HG03097 (cell line): ENCODE data around the gene OR2V2.
A peak's percentile ranks its signal among the peaks of the same experiment; 100 is the strongest.
"Not testable (repeated sequence)": the region's sequence is repeated elsewhere in the genome, so short reads cannot be mapped to it uniquely, and the experiment has no call there.

Experiments
- ATAC-seq: cut with Tn5 transposase; IDR thresholded peaks from one replicate; pipeline ENCODE4 v1.9.1; 2021; ENCODE audit not compliant: unreplicated experiment, low FRiP score

The OR2V2 gene

DNA sequence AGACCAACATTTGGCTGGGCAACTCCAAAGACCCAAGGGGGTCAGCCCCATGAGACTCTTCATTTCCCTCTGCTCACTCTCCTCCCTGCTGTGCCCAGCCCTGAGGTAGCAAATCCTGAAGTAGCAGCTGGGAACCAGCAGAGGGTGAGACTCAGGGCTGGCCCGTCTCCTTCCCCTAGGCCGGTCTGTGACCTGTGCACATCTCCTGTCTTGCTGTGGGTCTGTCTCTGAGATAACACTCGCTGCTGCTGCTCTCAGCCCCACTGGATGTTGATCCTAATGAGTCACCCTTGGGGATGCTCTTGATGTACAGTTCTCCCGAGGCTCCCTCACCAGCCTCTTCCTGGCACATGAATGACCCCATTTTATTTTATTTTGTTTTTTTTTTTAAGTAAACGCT is 9.1 kb upstream of the OR2V2 start:
- ATAC-seq, result no peak

DNA sequence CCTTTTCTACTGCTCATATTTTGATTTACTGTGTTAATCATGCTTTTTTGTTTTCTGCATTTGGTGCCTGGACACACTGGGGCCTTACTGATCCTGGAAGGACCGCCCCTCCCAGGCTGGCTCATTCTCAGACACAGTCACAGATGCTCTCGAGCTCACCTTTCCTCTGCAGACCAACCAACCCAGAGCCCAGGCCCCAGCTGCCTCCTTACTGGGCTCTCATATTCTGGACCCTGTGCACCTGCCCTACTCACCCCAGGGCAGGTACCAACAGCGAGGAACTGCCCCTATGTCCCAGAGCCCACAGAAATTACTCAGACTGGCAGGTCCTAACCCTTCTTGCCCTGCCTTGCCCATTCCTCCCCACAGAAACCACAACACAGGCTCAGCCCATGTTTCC is 6.6 kb upstream of the OR2V2 start:
- no peak for ATAC-seq

DNA sequence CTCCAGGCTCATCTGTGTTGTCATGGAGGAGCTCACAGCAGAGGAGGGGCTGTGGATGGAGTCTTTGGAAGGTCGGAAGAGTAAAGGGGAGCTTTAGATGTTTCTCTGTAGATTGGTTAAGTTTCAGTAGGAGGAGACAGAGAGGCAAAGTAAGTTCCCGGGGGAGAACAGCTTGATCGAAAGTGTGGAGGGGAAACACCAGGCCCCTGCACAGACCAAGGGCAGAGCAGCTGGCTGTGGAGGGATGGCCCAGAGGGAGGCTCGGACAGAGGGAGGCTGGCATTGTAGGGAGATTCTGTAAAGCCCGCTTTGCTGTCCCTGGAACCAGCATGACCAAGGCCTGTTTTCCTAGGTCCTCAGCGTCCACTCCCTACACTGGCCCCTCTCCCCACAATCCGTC is 5.3 kb upstream of the OR2V2 start:
- no peak for ATAC-seq

DNA sequence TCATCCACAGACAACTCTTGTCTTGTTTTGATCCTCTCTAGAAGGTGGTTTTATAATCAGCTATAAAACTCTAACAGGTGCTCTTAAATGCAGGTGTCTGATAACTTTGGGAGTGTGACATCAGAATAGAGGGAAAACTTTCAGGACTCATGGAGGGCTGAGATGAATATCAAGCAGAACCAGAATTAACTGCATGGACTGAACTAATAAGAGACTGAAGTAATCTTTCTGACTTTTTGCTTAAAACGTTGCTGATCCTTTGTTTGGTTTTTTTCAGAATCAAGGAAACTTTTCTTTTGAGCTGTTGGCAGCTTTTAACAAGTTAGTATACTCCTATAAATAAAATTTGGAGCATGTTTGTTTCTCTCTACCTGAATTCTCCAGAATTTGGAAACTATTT is 2.3 kb upstream of the OR2V2 start:
- ATAC-seq, result no peak

DNA sequence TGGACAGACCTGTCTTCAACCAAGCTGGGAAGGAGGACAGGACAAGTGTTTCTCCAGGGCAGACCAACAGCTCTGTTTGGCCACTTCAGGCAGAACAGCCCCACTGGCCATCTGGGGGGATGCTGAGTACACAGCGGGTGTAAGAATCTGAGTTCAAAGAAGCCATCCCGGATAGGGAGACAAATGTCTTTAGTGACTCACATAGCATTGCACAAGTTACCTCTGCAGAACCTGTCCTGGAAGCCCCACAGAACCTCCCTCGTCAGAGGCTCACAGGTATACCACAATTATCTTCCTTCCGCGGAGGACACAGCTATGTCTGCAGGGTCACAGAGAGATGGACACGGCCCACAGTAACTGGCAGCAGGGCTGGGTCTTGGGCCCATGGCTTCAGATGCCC is 2.0 kb downstream of the OR2V2 start:
- no peak for ATAC-seq

DNA sequence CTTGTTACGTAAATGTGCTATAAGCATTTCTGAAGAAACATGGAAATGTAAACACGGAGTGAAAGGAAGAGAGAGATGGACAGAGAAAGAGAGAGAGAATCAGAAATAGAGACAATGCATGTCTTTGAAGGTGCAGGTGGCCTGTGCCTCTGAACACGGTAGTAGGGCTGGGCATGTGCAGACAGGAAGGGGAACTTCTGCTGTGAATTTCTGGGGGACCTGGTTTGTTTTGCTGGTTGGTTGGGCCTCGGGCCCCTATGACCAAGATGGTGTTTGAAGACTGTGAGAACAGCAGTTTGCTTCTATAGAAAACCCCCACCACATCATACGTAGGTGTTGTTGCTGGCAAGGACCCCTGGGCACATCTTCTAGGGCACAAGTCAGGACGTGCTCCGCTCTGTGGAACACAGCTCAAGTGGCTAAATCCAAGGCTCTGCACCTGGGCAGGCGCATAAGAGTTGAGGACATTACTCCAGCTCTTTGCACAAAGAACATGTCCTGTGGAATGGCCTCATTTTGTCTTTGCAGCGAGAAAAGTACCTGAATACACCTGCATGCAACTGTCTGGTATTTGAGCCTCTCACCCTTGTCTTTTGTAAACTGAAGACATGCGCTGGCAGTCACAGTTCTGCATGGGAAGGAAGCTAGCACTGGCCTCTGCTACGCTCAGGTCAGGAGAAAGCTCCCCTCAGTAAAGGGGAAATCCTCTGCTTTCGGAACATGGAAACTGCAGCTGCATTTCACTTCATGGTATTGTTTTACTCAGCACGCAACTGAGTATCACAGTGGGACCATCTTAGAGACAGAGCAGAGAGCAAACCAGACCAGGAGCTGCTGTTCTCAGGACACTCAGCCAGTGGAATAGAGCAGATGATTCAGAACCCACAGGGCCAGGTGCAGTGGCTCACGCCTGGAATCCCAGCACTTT is 2.7 kb downstream of the OR2V2 start:
- ATAC-seq, result no peak

DNA sequence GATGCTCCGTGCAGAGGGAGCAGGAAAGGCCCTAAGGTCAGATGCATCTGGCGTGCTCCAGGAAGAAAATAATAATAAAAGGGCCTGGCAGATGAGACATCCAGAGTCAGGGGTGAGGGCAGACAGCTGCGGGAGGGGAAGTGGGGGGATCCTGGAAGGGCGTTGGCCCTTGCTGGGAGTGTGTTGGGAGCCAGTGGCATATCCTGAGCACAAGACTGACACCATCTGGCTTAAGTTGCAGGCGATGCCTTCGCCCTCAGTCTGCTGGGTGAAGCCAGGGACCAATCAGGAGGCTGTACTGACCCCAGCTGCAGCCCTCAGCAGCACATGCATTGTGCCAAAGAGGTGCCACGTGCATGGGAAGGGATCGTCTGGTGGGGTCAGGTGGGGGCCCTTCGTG is 3.8 kb downstream of the OR2V2 start:
- no peak for ATAC-seq

DNA sequence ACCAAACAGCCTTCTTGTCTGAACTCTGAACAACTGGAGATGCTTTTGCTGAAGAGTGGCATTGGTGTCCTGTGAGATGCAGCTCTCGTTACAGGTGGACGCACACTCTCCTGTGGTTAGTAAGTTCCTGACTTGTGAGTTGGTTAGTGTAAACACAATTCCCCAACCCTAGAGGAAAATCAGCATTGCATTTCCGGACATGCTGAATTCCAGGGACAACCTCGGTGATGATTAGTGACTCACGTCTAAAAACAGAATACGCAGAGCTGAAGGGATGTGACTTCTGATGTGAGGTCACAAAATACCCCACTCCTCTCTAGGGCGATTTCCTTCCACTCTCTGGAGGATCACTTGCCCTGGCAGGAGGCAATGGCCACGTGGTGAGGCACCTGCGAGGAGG is 5.0 kb downstream of the OR2V2 start:
- no peak for ATAC-seq

DNA sequence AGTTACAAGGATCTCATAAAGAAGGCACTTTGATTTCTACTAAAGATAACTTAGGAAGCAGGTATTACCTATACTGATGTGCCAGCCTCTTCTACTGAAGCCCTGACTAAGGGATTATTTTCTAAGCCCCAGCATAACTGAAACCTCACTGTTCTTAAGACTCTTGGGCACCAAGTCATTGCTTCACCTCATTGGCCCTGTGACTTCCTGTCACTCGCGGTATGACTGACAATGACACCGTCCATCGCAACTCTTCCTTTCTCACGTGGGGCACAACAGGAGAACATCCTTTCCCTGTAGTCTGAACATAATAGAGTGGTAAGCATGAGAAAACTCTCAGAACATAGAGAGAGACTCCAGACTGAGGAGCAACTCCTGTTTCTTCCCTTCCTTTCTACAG is 6.4 kb downstream of the OR2V2 start:
- no peak for ATAC-seq

DNA sequence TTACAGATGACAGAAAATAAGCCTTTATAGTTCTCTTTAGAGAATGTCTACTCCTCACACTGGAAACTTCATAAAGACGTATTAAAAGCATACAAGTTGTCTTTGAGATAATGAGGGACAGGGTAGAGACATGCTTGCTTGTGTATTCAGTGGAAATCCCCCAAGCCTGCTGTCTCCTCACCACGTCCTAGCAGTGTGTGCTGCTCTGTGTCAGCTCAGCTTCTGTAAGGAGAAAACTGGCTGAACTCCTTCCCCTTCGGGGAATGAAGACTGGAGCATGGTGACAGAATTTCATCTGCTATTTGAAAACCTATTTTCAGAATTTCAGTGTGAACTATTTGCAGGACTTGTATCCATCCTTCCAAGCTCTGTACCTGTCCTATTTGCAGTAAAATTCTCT is 9.4 kb downstream of the OR2V2 start:
- no peak for ATAC-seq

DNA sequence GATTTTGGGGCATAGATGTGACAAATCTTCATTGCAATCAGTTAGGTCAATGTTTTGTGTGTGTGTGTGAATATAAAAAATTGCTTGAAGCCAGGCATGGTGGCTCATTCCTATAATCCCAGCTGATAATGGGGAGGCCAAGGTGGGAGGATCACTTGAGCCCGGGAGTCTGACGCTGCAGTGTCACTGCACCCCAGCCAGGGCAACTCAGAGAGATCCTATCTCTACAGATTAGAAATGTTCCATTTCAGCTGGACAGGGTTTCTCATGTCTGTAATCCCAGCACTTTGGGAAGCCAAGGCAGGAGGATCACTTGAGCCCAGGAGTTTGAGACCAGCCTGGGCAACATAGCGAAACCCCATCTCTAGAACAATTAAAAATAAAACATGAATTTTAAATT is 11.5 kb downstream of the OR2V2 start:
- no peak for ATAC-seq

DNA sequence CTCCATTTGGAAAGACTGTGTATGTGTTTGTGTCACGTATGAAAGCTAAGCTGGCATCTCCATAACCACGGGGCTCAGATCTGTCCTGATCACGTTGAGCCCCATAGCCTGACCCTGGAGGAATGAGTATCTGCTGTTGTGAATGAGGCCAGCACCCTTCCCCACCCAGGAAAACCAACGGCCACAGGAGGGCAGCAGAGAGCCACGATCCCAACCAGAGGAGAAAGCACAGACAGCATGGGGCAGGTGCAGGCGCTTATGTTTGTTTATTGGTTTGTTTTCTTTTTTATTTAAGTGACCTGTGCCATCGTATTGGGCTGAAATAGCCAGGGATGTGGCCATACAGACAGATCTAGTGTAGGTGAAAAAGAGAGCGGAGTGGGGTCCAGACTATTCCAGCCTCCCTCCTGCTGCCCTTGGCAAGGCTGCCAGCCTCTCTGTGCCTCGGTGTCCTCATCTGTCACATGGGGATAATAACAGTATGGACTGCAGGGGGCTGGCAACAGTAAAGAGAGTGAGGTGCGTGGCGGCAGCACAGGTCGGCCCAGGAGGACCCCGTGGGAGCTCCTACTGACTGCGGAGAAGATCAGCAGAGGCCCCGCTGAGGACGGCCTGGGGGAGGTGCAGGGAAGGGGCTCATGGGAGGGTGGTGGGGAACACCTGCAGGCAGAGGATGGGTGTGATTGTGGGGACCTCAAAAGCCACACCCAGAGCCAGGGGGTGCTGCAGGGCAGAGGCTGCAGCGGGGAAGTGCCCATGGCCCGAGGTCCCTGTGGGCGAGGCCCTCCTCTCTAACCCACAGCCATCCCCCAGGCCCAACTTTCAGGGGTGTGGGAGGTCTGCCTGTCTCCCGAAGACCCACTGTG is 12.1 kb downstream of the OR2V2 start:
- peak; percentile 56 for ATAC-seq

DNA sequence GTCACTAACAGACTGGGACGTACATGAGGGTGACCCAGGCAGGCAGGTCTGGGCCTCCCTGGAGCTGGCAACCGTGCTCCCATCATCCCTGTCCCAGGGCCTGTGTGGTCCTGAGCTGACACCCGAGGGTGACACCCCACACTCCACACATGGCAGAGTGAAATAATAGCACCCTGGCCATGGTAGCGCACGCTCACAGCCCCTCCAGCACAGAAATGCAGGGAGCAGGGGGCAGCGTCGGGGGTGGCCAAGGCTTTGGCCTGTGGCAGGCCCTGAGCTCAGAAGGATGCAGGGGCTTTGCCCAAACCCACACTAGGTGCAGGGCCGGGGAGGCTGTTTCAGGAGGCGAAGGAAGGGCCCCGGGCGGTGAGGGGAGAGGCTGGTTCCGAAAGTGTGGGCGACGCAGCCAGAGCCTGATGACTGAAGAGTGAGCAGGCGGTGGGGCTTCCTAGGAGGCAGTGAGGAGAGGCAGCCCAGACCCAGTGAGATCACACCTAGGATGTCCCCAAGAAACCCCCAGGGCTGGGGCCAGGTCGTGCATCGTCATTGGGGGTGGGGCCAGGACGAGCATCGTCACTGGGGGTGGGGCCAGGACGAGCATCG is 12.9 kb downstream of the OR2V2 start:
- ATAC-seq, result no peak

DNA sequence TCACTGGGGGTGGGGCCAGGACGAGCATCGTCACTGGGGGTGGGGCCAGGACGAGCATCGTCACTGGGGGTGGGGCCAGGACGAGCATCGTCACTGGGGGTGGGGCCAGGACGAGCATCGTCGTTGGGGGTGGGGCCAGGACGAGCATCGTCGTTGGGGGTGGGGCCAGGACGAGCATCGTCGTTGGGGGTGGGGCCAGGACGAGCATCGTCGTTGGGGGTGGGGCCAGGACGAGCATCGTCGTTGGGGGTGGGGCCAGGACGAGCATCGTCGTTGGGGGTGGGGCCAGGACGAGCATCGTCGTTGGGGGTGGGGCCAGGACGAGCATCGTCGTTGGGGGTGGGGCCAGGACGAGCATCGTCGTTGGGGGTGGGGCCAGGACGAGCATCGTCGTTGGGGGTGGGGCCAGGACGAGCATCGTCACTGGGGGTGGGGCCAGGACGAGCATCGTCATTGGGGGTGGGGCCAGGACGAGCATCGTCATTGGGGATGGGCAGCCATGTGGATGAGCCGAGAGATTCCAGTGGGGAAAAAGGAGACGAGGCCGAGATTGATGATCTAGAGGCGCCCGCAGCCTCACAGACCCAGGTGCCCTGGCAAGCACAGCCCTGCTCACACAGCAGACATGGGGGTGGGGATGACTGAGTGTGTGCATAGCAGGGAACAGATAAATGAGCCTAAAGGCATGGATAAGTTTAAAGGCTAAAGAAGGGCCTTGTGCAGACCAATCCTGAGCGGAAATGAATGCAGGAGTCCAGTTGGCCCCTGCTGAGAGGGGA is 13.6 kb downstream of the OR2V2 start:
- ATAC-seq, result not testable (repeated sequence)

DNA sequence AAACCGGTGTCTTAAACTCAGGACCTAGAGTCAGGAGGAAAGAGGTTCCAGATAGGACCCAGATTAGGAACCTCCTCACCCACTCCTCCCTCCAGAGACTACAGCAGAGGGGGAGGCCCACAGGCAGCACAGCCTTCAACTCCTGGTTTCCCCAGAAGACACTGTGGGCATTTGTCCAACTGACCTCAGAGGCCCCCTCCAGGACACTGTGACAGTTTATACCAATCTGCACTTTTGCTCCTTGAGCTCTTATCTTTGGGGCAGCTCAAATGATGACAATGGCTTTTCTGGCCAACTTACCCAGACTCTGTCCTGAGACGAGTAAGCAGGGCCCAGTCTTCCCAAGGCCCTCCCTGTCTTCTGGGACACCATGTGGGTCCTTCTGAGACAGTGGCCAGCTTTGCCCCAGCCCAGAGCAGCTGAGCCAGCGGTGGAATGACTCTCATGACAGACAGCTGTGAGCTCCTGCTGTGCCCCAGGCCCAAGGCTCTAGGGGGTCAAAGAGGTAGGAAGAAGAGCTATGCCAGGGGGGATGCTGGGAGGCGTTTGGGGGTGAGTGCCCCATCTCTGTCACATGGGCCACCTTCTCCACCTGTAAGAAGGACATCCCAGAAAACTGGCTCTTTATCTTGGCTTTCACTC is 14.3 kb downstream of the OR2V2 start:
- ATAC-seq, result no peak

DNA sequence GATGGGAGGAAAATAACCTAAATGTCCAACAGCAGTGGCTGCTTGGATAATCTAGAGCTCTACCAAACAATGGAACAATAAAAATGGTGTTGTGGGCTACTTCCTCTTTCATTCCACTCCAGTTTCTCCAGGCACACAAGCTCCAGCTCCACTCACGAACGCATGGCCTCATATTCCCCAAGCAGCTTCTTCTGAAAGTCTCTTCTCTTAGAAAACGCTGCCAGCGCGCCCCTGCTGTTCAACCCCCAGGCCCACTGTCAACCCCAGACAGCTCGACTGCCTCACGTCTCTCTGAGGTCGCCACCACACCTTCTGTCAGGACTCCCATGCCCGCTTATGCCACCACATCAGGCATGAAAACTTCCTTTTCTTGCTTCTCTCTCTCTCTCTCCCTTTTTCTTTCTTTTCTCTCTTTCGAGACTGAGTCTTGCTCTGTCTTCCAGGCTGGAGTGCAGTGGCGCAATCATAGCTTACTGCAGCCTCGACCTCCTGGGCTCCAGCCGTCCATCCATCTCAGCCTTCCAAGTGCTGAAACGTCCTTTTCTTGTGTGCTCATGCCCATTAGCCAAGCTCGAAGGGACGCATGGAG is 16.2 kb downstream of the OR2V2 start:
- ATAC-seq, result no peak

DNA sequence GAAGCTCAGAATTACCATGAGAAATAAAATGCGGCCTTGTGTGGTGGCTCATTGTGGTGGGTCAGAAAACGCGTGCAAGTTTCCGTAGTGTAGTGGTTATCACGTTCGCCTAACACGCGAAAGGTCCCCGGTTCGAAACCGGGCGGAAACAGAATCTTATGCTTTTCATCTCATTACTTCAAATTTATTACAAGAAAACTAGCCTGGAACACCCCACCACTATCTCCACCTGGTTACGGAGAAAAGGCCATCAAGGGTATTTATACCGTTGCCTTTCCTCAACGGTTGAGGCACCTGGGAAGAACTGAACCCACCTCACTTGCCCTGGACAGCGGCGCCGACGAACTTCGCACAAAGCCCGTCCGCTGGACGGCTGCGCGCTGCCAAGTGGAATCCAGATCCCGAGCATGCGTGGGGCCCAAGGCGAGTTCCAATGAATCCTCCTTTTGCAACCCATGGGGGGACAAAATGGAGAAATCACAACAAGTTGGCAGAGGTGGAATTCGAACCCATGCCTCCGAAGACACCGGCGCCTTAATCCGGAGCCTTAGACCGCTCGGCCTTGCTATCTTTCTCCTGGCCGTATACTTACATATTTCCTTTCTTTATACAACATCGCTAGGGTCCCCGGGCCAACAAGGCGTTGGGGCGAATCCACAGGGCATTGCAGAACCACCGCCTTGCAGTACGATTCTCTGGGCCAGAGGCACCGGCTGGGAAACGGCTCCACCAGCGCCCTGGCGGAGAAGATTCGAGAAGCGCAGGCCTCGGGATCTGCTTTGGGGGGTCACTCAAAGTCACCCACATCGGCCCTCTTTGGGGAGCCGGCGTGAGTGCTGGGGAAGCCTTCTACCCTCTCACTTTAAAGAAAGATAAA is 16.9 kb downstream of the OR2V2 start:
- no peak for ATAC-seq

DNA sequence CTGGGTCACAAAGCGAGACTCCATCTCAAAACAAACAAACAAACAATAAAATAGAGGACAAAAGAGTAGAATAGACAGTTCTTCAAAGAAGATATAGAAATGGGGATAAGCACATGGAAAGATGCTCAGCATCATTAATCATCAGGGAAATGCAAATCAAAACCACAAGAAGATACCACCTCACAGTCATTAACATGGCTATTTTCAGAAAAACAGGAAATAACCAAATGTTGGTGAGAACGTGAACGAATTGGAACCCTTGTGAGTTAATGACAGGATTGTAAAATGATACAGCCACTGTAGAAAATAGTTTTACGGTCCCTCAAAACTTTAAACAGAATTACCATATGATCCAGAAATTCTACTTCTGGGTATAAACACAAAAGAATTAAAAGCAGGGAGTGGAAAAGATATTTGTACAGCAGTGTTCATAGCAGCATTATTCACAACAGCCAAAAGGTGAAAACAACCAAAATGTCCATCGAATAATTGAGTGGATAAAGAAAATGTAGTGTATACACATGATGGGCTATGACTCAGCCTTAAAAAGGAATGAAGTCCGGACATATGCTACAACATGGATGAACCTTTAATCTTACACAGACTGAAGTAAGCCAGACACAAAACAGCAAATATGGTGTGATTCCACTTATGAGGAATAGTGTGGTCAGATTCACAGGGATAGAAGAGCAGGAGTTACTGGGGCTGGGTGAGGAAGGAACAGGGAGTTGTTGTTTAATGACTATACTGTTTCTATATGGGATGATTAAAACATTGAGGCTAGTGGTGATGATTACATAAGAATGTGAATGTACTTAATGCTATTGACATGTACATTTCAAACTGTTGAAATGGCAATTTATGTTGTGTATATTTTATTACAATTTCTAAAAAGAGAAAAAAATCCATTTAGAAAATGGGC is 19.7 kb downstream of the OR2V2 start:
- no peak for ATAC-seq
